BE2C (cell line): ENCODE results near the gene ACSL6.

ENCODE experiments used
- DNase-seq: peaks from one replicate; pipeline ENCODE4 v3.0.0-alpha.2; 2020
- H3K27me3 ChIP-seq: fragments of 250-450 bp; sonication (Bioruptor Pico); 2 replicates; pipeline ENCODE4 v1.5.1; 2020; ENCODE audit warnings: mild to moderate bottlenecking
- H3K36me3 ChIP-seq: fragments of 250-450 bp; sonication (Bioruptor Pico); 2 replicates; pipeline ENCODE4 v1.5.1; 2020; ENCODE audit warnings: mild to moderate bottlenecking
- H3K4me1 ChIP-seq: fragments of 250-450 bp; sonication (Bioruptor Pico); 2 replicates; pipeline ENCODE4 v1.5.1; 2020
- H3K4me3 ChIP-seq: 2 replicates; pipeline ENCODE4 v1.5.1; 2011; ENCODE audit warnings: low read depth, low read length
- H3K9me3 ChIP-seq: fragments of 250-450 bp; sonication (Bioruptor Pico); 2 replicates; pipeline ENCODE4 v1.5.1; 2020
- CTCF ChIP-seq: IDR thresholded peaks from 2 replicates; pipeline ENCODE4 v1.5.1; 2012; ENCODE audit warnings: mild to moderate bottlenecking, low read depth, low read length

The ACSL6 gene

GRCh38 chr5:131998431-131999040 is 12.9 kb downstream of the ACSL6 start:
- DNase-seq = peak; percentile 8
- H3K4me1 ChIP-seq = peaks cover 42% of the 10 kb centered on the region

GRCh38 chr5:131997727-131998117 is 13.7 kb downstream of the ACSL6 start:
- Histone ChIP-seq H3K27me3 (no peaks in the 10 kb centered on the region), H3K9me3 (no peaks in the 10 kb centered on the region), H3K36me3 (no peaks in the 10 kb centered on the region), H3K4me3 (no peak overlapping the region), H3K4me1 (peaks cover 42% of the 10 kb centered on the region)
- peak; percentile 8 for DNase-seq
- no peak for TF ChIP-seq CTCF

More at GRCh38 chr5:131998431-131999040, 12.9 kb downstream of the ACSL6 start:
- no peak for TF ChIP-seq CTCF
- H3K9me3 ChIP-seq = no peaks in the 10 kb centered on the region
- H3K4me3 ChIP-seq = no peak overlapping the region
- H3K36me3 ChIP-seq = no peaks in the 10 kb centered on the region
- no peaks in the 10 kb centered on the region for H3K27me3 ChIP-seq

GRCh38 chr5:131997026-131997726 is 14.3 kb downstream of the ACSL6 start:
- H3K27me3 ChIP-seq = no peaks in the 10 kb centered on the region
- H3K36me3 ChIP-seq = no peaks in the 10 kb centered on the region
- no peak for TF ChIP-seq CTCF
- H3K4me3 ChIP-seq = no peak overlapping the region
- peaks cover 42% of the 10 kb centered on the region for H3K4me1 ChIP-seq
- no peak for DNase-seq
- H3K9me3 ChIP-seq = no peaks in the 10 kb centered on the region

- Histone ChIP-seq H3K4me1 (peaks cover 42% of the 10 kb centered on the region), H3K27me3 (no peaks in the 10 kb centered on the region), H3K4me3 (no peak overlapping the region), H3K36me3 (no peaks in the 10 kb centered on the region), H3K9me3 (no peaks in the 10 kb centered on the region)
- peak; percentile 89 for DNase-seq
- TF ChIP-seq CTCF = no peak
Measured at GRCh38 chr5:131996210-131997025, 15.0 kb downstream of the ACSL6 start.

GRCh38 chr5:131994533-131995226 is 16.8 kb downstream of the ACSL6 start:
- H3K4me1 ChIP-seq = peaks cover 31% of the 10 kb centered on the region
- no peak overlapping the region for H3K4me3 ChIP-seq
- no peaks in the 10 kb centered on the region for H3K9me3 ChIP-seq
- H3K27me3 ChIP-seq = no peaks in the 10 kb centered on the region
- H3K36me3 ChIP-seq = no peaks in the 10 kb centered on the region
- no peak for TF ChIP-seq CTCF
- DNase-seq = no peak
